H1 (cell line): ENCODE results near the gene LTBR. TPM values are rescaled to one million over a fixed set of nuclear protein-coding genes. Genes with fewer than 3 reads are reported as not detected.
A peak's percentile ranks its signal among the peaks of the same experiment; 100 is the strongest.

Experiments
- ASH2L ChIP-seq: fragments of 200-600, 300-600 bp; sonication (generic); IDR thresholded peaks from one replicate; pipeline ENCODE4 v1.7.1; 2017; ENCODE audit warnings: low read length
- ATF2 ChIP-seq: IDR thresholded peaks from 2 replicates; pipeline ENCODE4 v1.6.1; 2012; ENCODE audit warnings: low read length, inconsistent platforms
- ATF3 ChIP-seq: IDR thresholded peaks from 2 replicates; pipeline ENCODE4 v1.6.1; 2011; ENCODE audit warnings: low read depth, mild to moderate bottlenecking, low read length; ENCODE audit not compliant: insufficient read depth
- BRCA1 ChIP-seq: IDR thresholded peaks from 2 replicates; pipeline ENCODE4 v1.6.1; 2012; ENCODE audit warnings: low read depth, low read length, improper control_type of control experiment
- CHD2 ChIP-seq: IDR thresholded peaks from 2 replicates; pipeline ENCODE4 v1.6.1; 2012; ENCODE audit warnings: low read length, improper control_type of control experiment
- CTBP2 ChIP-seq: IDR thresholded peaks from 2 replicates; pipeline ENCODE4 v1.7.0; 2011; ENCODE audit warnings: borderline replicate concordance, mild to moderate bottlenecking, moderate library complexity, mixed read lengths, low read length; ENCODE audit not compliant: insufficient read depth, insufficient read length
- EP300 ChIP-seq, 2 experiments: IDR thresholded peaks; 1 replicate in 1 of 2; 2 replicates in 1 of 2; pipeline ENCODE4 v1.6.1; 2011 to 2012; ENCODE audit warnings: low read depth in 2 of 2, low read length in 2 of 2, mild to moderate bottlenecking in 2 of 2, borderline replicate concordance in 1 of 2, inconsistent platforms in 1 of 2, moderate library complexity in 1 of 2
- EZH2 ChIP-seq: fragments of 200-600 bp; sonication (generic); IDR thresholded peaks from 2 replicates; pipeline ENCODE4 v1.7.1; 2012; ENCODE audit warnings: low read depth, mild to moderate bottlenecking, moderate library complexity, low read length, inconsistent platforms; ENCODE audit not compliant: severe bottlenecking
- GTF2F1 ChIP-seq: IDR thresholded peaks from 2 replicates; pipeline ENCODE4 v1.6.1; 2012; ENCODE audit warnings: low read depth, low read length, improper control_type of control experiment, borderline replicate concordance
- HDAC6 ChIP-seq: IDR thresholded peaks from one replicate; pipeline ENCODE4 v1.7.1; 2012; ENCODE audit warnings: low read depth, mild to moderate bottlenecking, inconsistent platforms, low read length, moderate library complexity
- KDM1A ChIP-seq: fragments of 200-600, 300-600 bp; sonication (generic); IDR thresholded peaks from 2 replicates; pipeline ENCODE4 v1.7.1; 2016; ENCODE audit warnings: mild to moderate bottlenecking, low read length, borderline replicate concordance
- RAD21 ChIP-seq, 2 experiments: IDR thresholded peaks in 1 of 2; conservative IDR thresholded peaks in 1 of 2; 2 replicates each; pipeline ENCODE4 v1.6.1; 2011; ENCODE audit warnings: low read depth in 2 of 2, low read length in 2 of 2, improper control_type of control experiment in 1 of 2, inconsistent platforms in 1 of 2, mild to moderate bottlenecking in 1 of 2, moderate library complexity in 1 of 2
- RBBP5 ChIP-seq: IDR thresholded peaks from 2 replicates; pipeline ENCODE4 v1.7.1; 2012; ENCODE audit warnings: low read depth, mild to moderate bottlenecking, inconsistent platforms, low read length, moderate library complexity, borderline replicate concordance
- SAP30 ChIP-seq: fragments of 300-600 bp; sonication (generic); IDR thresholded peaks from 2 replicates; pipeline ENCODE4 v1.7.1; 2012; ENCODE audit warnings: low read length, moderate library complexity, mild to moderate bottlenecking, inconsistent platforms; ENCODE audit not compliant: insufficient read depth, insufficient replicate concordance
- SIN3A ChIP-seq, 2 experiments: IDR thresholded peaks in 1 of 2; conservative IDR thresholded peaks in 1 of 2; 2 replicates each; pipeline ENCODE4 v1.6.1; 2011 to 2012; ENCODE audit warnings: low read length in 2 of 2, improper control_type of control experiment in 1 of 2, low read depth in 1 of 2, mild to moderate bottlenecking in 1 of 2
- SP4 ChIP-seq: IDR thresholded peaks from 2 replicates; pipeline ENCODE4 v1.6.1; 2012; ENCODE audit warnings: low read length, inconsistent platforms
- SUZ12 ChIP-seq: fragments of 200-600 bp; sonication (generic); IDR thresholded peaks from 2 replicates; pipeline ENCODE4 v1.6.1; 2012; ENCODE audit warnings: mild to moderate bottlenecking, inconsistent platforms, low read length, moderate library complexity, mixed read lengths
- TAF1 ChIP-seq: IDR thresholded peaks from 2 replicates; pipeline ENCODE4 v1.6.1; 2011; ENCODE audit warnings: mild to moderate bottlenecking, low read depth, low read length
- YY1 ChIP-seq: IDR thresholded peaks from 2 replicates; pipeline ENCODE4 v1.6.1; 2011; ENCODE audit warnings: low read depth, mild to moderate bottlenecking, low read length
- ZNF274 ChIP-seq: IDR thresholded peaks from 2 replicates; pipeline ENCODE4 v1.7.0; 2012; ENCODE audit warnings: low read length, borderline replicate concordance; ENCODE audit errors: extremely low read depth
- polyA plus RNA-seq, 7 experiments: library from polyadenylated mRNA; depleted of rRNA in 3 of 7; stranded (reverse) in 5 of 7; unstranded in 2 of 7; fragments of >200 nt in 5 of 7; fragments of 200-250 nt in 2 of 7; gene quantifications; 1 replicate in 5 of 7; 2 replicates in 1 of 7; 4 replicates in 1 of 7; pipeline versions ENCODE4 v1.2.1 to v1.2.3, GENCODE V29; 2011 to 2013; ENCODE audit warnings: missing spikeins in 2 of 7, mixed read lengths in 2 of 7
- total RNA-seq: library from RNA; stranded (reverse); fragmentation: NEBNext Ultra II Directional; extraction: Animal tissue kit (Norgen Biotek cat#: 25700); gene quantifications from 2 replicates; pipeline ENCODE4 v1.2.1, GENCODE V29; 2021

LTBR gene
- total and polyA plus RNA-seq, 2 of the 8 experiments (the other 6 are each of a cell fraction or from before 2014, with no cell fraction given), result 5.1 to 6.3 TPM

- TF ChIP-seq SP4, result no peak
- TF ChIP-seq RAD21 (IDR thresholded peaks at IDR 0.05 in 1 of 2, conservative IDR thresholded peaks at IDR 0.05 in 1 of 2; ENCODE audit: low read depth in 2 of 2, low read length in 2 of 2), result peak in 1 of 2 experiments; percentile 5; a peak in 1 of 4 replicates
- TF ChIP-seq SIN3A (conservative IDR thresholded peaks at IDR 0.05 in 1 of 2, IDR thresholded peaks at IDR 0.05 in 1 of 2; ENCODE audit: low read depth in 1 of 2, low read length in 2 of 2), result peak; percentile 16 to 76; a peak in 3 of 4 replicates
- TF ChIP-seq RBBP5, result peak; percentile 77; the same call in 1 of the 2 replicates
- 0 out of 2 replicates have a peak, but pooled peaks have one; percentile 1 for TF ChIP-seq ATF3
- no peak for TF ChIP-seq YY1
- TF ChIP-seq CHD2, result no peak
- TF ChIP-seq HDAC6, result no peak
- no peak for TF ChIP-seq GTF2F1
- TF ChIP-seq BRCA1, result no peak
- TF ChIP-seq TAF1, result peak; percentile 57; the same call in 1 of the 2 replicates
- no peak for TF ChIP-seq EZH2
- 0 out of 2 replicates have a peak, but pooled peaks have one; percentile 11 for TF ChIP-seq SUZ12
- TF ChIP-seq ATF2, result no peak
- peak; percentile 83 for TF ChIP-seq ASH2L
- TF ChIP-seq SAP30, result no peak
- peak; percentile 81 for TF ChIP-seq CTBP2
- TF ChIP-seq EP300 (IDR thresholded peaks at IDR 0.05; ENCODE audit: borderline replicate concordance in 1 of 2, low read depth in 2 of 2, low read length in 2 of 2), result peak in 1 of 2 experiments; percentile 51; a peak in 1 of 3 replicates
- TF ChIP-seq KDM1A, result peak; percentile 6; the same call in 1 of the 2 replicates
- TF ChIP-seq ZNF274, result no peak
Measured at GRCh38 chr12:6336079-6336888, 47.7 kb upstream of the LTBR start (continued).
